Stimulated activated CD8-positive, alpha-beta memory T cell treated with anti-CD3 and anti-CD28 coated beads, Interleukin-4, amount 100 ng/mL, for 4 hours (primary cell): Measurements from ENCODE around the gene KIZ.

Experiments used
- DNase-seq, 2 donors: peaks; one replicate each; pipeline ENCODE4 v3.0.0-alpha.2; 2020; ENCODE audit warnings: low read depth in 2 of 2, low spot score in 1 of 2

The KIZ gene

DNA sequence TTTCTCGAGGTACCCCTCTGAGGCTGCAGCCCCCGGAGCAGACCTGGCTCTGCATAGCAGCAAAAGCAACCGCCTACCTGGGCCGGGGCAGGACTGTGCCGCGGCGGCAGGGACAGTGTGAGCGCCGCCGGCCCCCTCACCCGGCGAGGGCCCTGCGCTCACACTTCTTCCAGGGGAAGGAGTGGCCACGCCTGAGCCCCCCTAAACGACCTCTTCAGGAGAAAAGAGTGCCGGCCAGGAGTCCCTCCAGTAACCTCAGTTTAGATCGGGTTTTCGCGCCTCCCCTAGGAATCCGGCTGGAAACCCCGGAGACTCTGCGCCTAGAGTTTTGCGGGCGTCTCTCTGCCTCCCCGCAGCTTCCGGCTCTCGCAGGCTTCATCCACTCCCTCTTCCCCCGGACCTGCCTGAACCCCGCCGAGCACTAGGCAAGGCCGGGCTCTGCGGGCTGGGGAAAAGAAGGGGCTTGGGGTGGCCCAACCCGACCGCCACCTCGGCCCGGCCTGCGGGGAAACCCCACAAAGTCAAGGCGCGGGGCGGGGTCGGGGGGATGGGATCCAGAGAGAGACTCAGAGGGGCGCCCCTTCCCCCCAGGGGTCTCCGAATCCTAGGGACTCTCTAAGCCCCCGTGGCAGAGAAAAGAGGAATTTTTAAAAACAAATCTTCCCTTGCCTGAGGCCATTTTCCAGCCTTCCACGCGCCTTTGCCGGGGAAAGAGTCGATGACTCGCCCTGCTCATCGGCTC, 20.3 kb upstream of the KIZ start:
- no peak for DNase-seq

- no peak for DNase-seq
Observed at GRCh38 chr20:21106171-21107017, 19.5 kb upstream of the KIZ start, which contains the start of gene LINC00237. Gene LINC00237, minus strand, starts transcription at chr20:21106358.

GRCh38 chr20:21109144-21109543, 16.7 kb upstream of the KIZ start:
- DNase-seq, result no peak

DNA sequence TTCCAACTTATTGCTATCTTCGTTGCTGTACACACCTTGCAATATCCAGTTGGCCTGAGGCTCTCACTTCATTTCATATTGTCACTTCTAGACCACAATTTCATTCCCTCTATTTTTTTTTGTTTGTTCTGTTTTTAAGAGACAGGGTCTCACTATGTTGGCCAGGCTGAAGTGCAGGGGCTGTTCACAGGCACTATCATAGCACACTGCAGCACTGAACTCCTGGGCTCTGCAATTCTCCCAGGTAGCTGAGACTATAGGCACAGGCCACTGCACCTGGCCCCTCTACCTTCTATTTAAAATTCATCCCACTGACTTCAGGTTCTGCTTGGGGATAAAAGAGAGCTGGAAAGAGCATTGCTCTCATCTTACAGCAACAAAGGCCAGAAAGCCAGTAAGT, 15.1 kb upstream of the KIZ start:
- no peak for DNase-seq

GRCh38 chr20:21111416-21111815, 14.5 kb upstream of the KIZ start:
- DNase-seq, result no peak

DNA sequence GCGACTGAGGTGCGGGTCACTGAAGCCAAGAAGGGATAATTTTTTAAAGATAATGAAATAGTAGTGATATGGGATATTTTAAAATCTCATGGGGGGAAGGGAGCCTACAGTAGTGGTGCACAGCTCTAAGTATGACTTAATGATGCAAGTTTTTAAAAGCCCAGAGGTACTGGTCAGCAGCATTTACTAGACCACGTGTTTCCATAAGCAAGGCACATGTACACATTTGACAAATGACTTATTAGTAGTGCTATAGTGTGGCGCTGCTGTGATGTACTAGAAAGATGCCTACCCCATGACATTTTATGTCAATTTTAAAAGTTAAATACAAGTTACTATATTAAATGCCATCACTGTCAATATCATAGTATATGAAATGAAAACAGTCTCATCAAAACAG, 12.2 kb upstream of the KIZ start:
- no peak for DNase-seq

DNA sequence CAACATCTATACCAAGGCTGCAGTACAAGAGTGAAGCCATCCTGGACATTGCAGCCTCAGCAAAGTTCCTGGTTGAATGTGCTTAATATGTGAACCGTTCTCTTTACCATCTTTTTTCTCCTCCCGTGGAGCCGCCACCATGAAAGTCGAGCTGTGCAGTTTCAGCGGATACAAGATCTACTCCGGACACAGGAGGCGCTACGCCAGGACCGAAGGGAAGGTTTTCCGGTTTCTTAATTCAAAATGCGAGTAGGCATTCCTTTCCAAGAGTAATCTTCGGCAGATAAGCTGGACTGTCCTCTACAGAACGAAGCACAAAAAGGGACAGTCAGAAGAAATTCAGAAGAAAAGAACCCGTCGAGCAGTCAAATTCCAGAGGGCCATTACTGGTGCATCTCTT, 11.3 kb upstream of the KIZ start:
- no peak for DNase-seq

DNA sequence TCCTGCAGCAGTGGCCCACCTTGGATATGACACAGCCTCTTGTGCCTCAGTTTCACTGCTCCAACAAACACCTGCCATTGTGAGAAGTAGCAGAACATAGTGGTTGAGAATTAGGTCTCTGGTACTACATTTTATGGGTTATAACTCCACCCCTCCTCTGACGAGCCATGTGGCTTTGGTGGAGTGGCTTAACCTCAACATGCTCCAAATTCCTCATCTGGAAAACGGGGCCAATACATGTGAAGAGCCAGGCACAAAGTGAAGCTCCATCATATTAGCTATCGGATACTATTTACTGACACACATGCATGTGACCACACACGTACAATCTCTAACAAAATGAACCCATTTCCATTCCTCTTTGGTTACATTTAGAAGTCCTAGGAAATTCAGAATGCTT, 8.4 kb upstream of the KIZ start:
- no peak for DNase-seq

DNA sequence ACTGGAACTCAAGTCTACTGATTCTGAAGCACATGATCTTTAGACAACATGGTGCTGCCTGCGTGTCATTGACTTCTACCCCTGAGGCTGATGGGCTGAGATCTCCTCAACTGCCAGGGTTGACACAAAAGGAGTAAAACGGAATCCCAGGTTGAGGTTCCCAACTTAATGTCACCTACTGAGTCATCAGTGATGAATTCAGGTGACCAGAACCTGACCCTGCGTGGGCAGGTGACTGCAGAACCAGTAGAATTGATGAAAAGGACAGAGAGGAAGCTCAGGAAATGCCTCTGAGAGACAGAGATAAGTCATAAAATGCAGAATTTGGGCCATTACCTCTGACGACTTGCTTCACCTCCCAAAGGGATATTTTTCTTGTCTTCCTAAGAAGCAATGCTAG, 7.7 kb upstream of the KIZ start:
- no peak for DNase-seq

DNA sequence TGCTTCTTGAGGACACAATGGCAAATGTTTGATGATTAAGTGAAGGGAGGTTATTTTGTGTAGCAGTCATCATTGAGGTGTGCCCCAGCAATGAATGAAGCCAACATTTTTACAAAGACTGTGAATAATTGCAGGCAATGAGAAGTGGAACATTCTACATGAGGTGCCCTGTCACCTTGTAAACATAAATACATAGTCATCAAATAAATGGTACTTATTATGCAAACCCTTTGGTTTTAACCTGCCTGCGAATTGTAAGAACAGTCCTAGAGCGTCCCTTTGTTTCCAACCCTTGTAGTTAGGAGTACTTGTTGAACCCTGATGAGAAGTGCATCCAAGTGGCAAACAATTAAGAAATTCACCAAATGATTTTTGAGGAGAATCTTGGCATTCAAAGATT, 7.1 kb upstream of the KIZ start:
- DNase-seq, result no peak

- no peak for DNase-seq
Observed at GRCh38 chr20:21124190-21124589, 1.7 kb upstream of the KIZ start.

GRCh38 chr20:21125072-21125848, 622 bp upstream of the KIZ start:
- DNase-seq, result no peak

DNA sequence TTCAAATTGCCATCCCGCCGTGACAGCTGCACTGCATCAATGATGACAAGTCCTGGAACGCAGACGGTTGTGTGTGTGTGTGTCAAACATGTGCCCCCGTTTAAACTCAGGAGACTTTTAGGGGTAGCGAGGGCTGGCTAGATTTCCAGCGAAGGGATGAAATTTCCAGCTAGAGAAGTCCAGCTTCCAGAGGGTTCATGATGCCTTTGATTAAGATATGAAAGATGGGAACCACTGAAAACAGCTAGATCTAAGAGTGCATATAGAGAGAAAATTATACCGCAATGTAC, 644 bp downstream of the KIZ start:
- no peak for DNase-seq

GRCh38 chr20:21127201-21127981, 1.5 kb downstream of the KIZ start:
- no peak for DNase-seq

GRCh38 chr20:21129861-21130260, 4.0 kb downstream of the KIZ start:
- no peak for DNase-seq

DNA sequence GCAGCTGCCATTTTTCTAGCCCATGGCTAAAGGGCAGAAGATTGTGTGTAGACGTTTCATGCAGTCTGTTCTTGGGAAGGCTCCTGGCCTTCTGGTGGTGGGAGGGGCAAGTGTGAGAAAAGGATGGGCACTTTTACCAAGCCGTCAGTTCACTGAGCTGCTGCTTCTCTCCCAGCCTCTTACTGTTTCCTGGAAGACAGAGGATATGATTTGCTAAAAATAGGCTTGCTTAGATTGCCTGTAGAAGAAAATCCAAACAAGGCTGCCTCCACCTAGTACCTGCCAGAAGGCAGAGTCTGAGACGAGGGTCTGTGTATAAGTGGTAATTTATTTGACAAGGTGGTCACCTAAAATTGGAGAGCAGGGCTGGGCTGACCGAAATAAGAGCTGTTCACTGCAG, 7.5 kb downstream of the KIZ start:
- no peak for DNase-seq

DNA sequence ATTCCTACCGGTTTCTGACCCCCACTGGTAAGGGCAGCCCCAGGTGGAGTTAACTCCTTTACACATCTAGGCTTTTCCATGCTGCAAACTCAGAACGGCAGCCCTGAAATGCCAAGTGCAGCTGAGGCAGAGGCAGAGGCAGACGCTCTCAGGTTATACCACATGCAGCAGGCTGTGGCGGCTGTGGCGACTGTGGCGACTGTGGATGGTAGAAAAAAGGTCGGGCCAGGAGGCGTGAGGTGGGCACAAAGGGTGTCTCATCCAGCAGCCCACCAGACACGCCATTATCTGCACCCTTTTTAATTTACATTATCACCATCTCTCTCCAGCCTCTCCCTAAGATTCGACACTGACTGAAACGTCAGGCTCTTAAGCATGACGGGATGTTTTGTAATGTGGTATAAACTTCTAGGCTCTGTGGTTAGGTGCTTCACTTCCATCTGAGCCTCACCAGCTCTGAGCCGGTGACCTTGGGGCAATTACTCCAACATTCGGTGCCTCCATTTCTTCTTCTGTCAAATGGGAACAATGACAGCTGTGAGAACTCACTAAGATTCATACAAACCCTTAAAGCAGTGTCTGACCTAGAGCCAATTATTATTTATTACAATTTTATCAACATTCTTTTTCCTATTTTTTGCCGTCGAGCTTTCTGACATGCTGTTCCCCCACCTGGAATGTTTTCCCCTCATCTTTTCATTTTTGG, 8.2 kb downstream of the KIZ start:
- no peak for DNase-seq

DNA sequence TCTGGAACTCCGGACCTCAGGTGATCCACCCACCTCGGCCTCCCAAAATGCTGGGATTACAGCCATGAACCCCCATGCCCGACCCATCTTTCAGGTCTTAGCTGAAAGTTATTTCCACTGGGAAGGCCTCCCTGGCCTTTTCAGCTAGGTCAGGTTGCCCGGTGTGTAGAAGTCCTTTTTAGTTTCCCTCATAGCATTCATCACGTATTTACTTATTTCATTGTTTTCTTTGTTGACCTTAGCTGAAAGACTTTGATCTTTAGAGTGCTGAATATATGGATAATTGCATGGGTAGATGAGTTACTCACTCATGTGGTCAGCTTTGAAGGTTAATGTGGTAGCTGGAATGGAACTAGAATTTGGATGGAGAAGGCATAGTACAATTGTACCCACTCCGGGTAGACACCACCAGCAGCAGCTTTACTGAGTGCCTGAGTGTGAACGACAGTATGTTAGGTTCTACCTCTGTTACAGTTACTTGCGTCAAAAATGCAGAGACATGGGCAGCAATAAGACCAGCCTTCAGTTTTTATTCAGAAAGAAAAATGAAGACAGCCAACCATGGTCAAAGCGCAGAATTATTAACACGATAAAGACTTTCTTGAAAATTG, 9.1 kb downstream of the KIZ start:
- no peak for DNase-seq

DNA sequence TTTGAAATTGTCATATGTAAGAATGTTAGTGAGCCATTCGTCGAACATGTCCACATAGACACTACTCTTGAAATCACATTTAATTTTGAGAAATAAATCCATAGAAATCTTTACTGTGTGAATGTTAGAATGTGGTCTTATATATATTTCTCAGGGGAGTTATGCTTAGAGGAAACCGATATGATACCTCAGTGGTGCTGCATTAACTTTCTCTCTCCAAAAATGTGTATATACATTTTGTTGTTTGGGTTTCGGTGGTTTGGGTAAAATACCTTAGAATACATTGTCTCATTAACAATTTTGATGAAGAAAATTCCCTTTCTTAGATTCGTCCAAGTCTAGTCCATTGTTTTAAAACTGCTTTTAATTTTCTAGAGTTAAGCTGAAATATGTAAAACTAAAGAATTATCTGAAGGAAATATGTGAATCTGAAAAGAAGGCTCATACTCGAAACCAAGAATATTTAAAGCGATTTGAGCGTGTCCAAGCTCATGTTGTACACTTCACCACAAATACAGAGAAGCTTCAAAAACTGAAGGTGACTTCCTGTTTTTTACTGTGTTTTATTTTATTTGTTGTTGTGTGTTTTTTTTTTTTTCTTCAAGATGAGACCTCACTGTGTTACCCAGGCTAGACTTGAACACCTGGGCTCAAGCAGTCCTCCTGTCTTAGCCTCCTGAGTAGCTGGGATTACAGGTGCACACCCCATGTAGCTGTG, 10.3 kb downstream of the KIZ start:
- DNase-seq, result no peak

- DNase-seq, result no peak
Observed at GRCh38 chr20:21137078-21137477, 11.2 kb downstream of the KIZ start.
